BLaER1 treated with 17β-estradiol and CSF1 and Interleukin-3, amounts not matched to agents 10 nM and 100 nM (cell line): Measurements from ENCODE around the gene FRMD4A.

ENCODE experiments used
- H3K27ac ChIP-seq, 11 experiments: shearing (Covaris generic); formaldehyde crosslinking; 2 replicates each; pipeline ENCODE4 v1.8.1; 2022
- H3K27me3 ChIP-seq, 11 experiments: shearing (Covaris generic); formaldehyde crosslinking; 2 replicates each; pipeline ENCODE4 v1.8.1; 2022
- H3K36me3 ChIP-seq, 11 experiments: shearing (Covaris generic); formaldehyde crosslinking; 2 replicates each; pipeline ENCODE4 v1.8.1; 2022
- H3K4me1 ChIP-seq, 10 experiments: shearing (Covaris generic); formaldehyde crosslinking; 2 replicates each; pipeline ENCODE4 v1.8.1; 2022
- H3K4me2 ChIP-seq, 11 experiments: shearing (Covaris generic); formaldehyde crosslinking; 2 replicates each; pipeline ENCODE4 v1.8.1; 2022
- H3K4me3 ChIP-seq, 10 experiments: shearing (Covaris generic); formaldehyde crosslinking; 2 replicates each; pipeline ENCODE4 v1.8.1; 2022
- H3K9ac ChIP-seq, 11 experiments: shearing (Covaris generic); formaldehyde crosslinking; 2 replicates each; pipeline ENCODE4 v1.8.1; 2022
- H3K9me3 ChIP-seq, 11 experiments: shearing (Covaris generic); formaldehyde crosslinking; replicated peaks in 1 of 11; 2 replicates each; pipeline ENCODE4 v1.8.1; 2022
- H4K20me1 ChIP-seq, 11 experiments: shearing (Covaris generic); formaldehyde crosslinking; 2 replicates each; pipeline ENCODE4 v1.8.1; 2022
- Cebpa-rat ChIP-seq, 11 experiments: shearing (Covaris generic); IDR thresholded peaks; 2 replicates each; pipeline ENCODE4 v1.8.1; 2022

FRMD4A gene

GRCh38 chr10:13862546-13863233 is 468.0 kb downstream of the FRMD4A start:
- Histone ChIP-seq H4K20me1 (no peaks in the 10 kb centered on the region), H3K9ac (no peak overlapping the region), H3K4me3 (no peak overlapping the region), H3K4me2 (no peak overlapping the region), H3K27me3 (no peaks in the 10 kb centered on the region), H3K27ac (no peak overlapping the region), H3K9me3 (no peaks in the 10 kb centered on the region), H3K4me1 (peaks cover 0 to 2% (median 0%) of the 10 kb centered on the region in 10 experiments; a peak in 2 of 20 replicates), H3K36me3 (no peaks in the 10 kb centered on the region)
- TF ChIP-seq Cebpa-rat (IDR thresholded peaks at IDR 0.05), result no peak

GRCh38 chr10:13860886-13861285 is 469.8 kb downstream of the FRMD4A start:
- Histone ChIP-seq H3K4me1 (peaks cover 0 to 11% (median 0%) of the 10 kb centered on the region in 10 experiments; a peak in 3 of 20 replicates), H3K4me3 (no peak overlapping the region), H4K20me1 (no peaks in the 10 kb centered on the region), H3K4me2 (no peak overlapping the region), H3K9me3 (no peaks in the 10 kb centered on the region), H3K27me3 (no peaks in the 10 kb centered on the region), H3K27ac (no peak overlapping the region), H3K36me3 (no peaks in the 10 kb centered on the region), H3K9ac (no peak overlapping the region)
- TF ChIP-seq Cebpa-rat (IDR thresholded peaks at IDR 0.05), result no peak

- no peaks in the 10 kb centered on the region for H4K20me1 ChIP-seq
- H3K4me2 ChIP-seq, result no peak overlapping the region
- no peaks in the 10 kb centered on the region for H3K36me3 ChIP-seq
- no peak overlapping the region for H3K4me3 ChIP-seq
- no peak overlapping the region for H3K9ac ChIP-seq
- H3K4me1 ChIP-seq, result peaks cover 0 to 11% (median 0%) of the 10 kb centered on the region in 10 experiments; a peak in 3 of 20 replicates
- no peaks in the 10 kb centered on the region for H3K9me3 ChIP-seq
- H3K27me3 ChIP-seq, result no peaks in the 10 kb centered on the region
- no peak overlapping the region for H3K27ac ChIP-seq
- no peak for TF ChIP-seq Cebpa-rat (IDR thresholded peaks at IDR 0.05)
Measured at GRCh38 chr10:13859979-13860654, 470.6 kb downstream of the FRMD4A start.

- Histone ChIP-seq H3K27me3 (no peaks in the 10 kb centered on the region), H3K9me3 (no peaks in the 10 kb centered on the region), H3K36me3 (no peaks in the 10 kb centered on the region), H3K27ac (no peak overlapping the region), H3K9ac (no peak overlapping the region), H3K4me1 (peaks cover 0 to 17% (median 1%) of the 10 kb centered on the region in 10 experiments; a peak in 8 of 20 replicates), H3K4me2 (no peak overlapping the region), H4K20me1 (no peaks in the 10 kb centered on the region), H3K4me3 (no peak overlapping the region)
- no peak for TF ChIP-seq Cebpa-rat (IDR thresholded peaks at IDR 0.05)
Measured at GRCh38 chr10:13858709-13859108, 472.0 kb downstream of the FRMD4A start.

- Histone ChIP-seq H3K4me3 (no peak overlapping the region), H3K9me3 (no peaks in the 10 kb centered on the region), H4K20me1 (no peaks in the 10 kb centered on the region), H3K4me2 (no peak overlapping the region), H3K27me3 (no peaks in the 10 kb centered on the region), H3K4me1 (peaks cover 0 to 30% (median 4%) of the 10 kb centered on the region in 10 experiments; a peak in 8 of 20 replicates), H3K36me3 (no peaks in the 10 kb centered on the region), H3K27ac (no peak overlapping the region), H3K9ac (no peak overlapping the region)
- TF ChIP-seq Cebpa-rat (IDR thresholded peaks at IDR 0.05), result no peak
Measured at GRCh38 chr10:13857451-13857850, 473.3 kb downstream of the FRMD4A start.

- Histone ChIP-seq H3K36me3 (no peaks in the 10 kb centered on the region), H3K9ac (no peak overlapping the region), H3K27ac (0 out of 22 replicates have a peak overlapping the region, but pooled peaks of 1 of the 11 experiments have one; percentile 26), H3K27me3 (no peaks in the 10 kb centered on the region), H3K9me3 (no peaks in the 10 kb centered on the region), H3K4me3 (no peak overlapping the region), H3K4me2 (peak overlapping the region in 5 of 11 experiments; percentile 10 to 43 (median 39); a peak in 6 of 22 replicates), H3K4me1 (peaks cover 0 to 30% (median 4%) of the 10 kb centered on the region in 10 experiments; a peak in 8 of 20 replicates), H4K20me1 (no peaks in the 10 kb centered on the region)
- TF ChIP-seq Cebpa-rat (IDR thresholded peaks at IDR 0.05), result no peak
Measured at GRCh38 chr10:13853854-13854253, 476.9 kb downstream of the FRMD4A start.

GRCh38 chr10:13852872-13853271 is 477.9 kb downstream of the FRMD4A start:
- no peak for TF ChIP-seq Cebpa-rat (IDR thresholded peaks at IDR 0.05)

GRCh38 chr10:13851906-13852305 is 478.8 kb downstream of the FRMD4A start:
- H3K9me3 ChIP-seq, result no peaks in the 10 kb centered on the region
- peaks cover 0 to 19% (median 4%) of the 10 kb centered on the region in 10 experiments; a peak in 7 of 20 replicates for H3K4me1 ChIP-seq
- no peak overlapping the region for H3K27ac ChIP-seq
- no peak overlapping the region for H3K9ac ChIP-seq
- H3K27me3 ChIP-seq, result no peaks in the 10 kb centered on the region
- no peaks in the 10 kb centered on the region for H3K36me3 ChIP-seq
- no peak overlapping the region for H3K4me2 ChIP-seq
- no peak for TF ChIP-seq Cebpa-rat (IDR thresholded peaks at IDR 0.05)
- H4K20me1 ChIP-seq, result no peaks in the 10 kb centered on the region
- no peak overlapping the region for H3K4me3 ChIP-seq

More at GRCh38 chr10:13852872-13853271, 477.9 kb downstream of the FRMD4A start:
- Histone ChIP-seq H4K20me1 (no peaks in the 10 kb centered on the region), H3K36me3 (no peaks in the 10 kb centered on the region), H3K9ac (no peak overlapping the region), H3K9me3 (no peaks in the 10 kb centered on the region), H3K27ac (no peak overlapping the region), H3K27me3 (no peaks in the 10 kb centered on the region), H3K4me2 (peak overlapping the region in 2 of 11 experiments; percentile 42 to 43; a peak in 4 of 22 replicates), H3K4me3 (no peak overlapping the region), H3K4me1 (peaks cover 0 to 29% (median 4%) of the 10 kb centered on the region in 10 experiments; a peak in 8 of 20 replicates)

DNA sequence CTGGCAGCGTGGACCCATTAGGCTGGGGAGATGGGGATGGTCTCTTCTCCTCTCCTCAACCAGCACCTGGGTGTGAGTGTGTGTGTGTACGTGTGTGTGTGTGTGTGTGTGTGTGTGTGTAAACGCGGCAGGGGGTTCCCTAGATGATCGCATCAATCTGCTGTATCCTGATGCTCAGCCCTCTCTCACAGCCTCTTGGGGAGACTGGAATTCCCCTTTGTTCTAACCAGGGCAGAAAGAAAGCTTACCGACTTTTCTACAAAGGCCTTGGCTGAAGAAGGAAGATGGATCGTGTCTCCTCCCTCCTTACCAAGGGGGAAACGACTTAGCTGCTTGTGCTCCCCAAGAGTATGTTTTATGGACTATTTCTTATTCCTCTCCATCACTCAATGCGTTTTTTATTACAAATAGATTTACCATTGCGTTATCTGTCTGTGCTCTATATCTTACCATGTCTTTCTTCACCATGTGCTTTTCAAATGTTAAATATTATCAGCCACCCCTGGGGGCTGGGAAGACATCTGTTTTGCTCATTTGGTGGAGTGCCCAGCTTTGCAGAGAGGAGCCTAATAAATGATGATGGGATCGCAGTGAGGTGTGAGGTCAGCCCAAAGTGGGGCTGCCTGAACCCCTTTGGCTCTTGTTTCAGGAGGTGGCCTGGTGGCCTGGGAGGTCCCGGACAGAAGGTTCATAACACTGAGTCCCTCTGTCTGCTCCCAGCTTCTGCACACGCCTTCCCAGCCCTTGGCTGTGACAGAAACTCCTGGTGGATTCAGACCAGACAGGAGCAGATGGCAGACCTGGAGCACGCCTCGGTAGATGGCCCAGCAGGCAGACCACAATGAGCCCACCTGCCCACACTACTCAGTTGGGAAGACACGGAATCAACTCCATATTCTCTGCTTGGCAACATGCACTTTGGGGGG is 481.9 kb downstream of the FRMD4A start:
- Histone ChIP-seq H3K27me3 (no peaks in the 10 kb centered on the region), H3K4me1 (peaks cover 0 to 13% (median 3%) of the 10 kb centered on the region in 10 experiments; a peak in 7 of 20 replicates), H3K4me3 (no peak overlapping the region), H4K20me1 (no peaks in the 10 kb centered on the region), H3K36me3 (no peaks in the 10 kb centered on the region), H3K4me2 (no peak overlapping the region), H3K9ac (no peak overlapping the region), H3K27ac (no peak overlapping the region), H3K9me3 (no peaks in the 10 kb centered on the region)
- TF ChIP-seq Cebpa-rat (IDR thresholded peaks at IDR 0.05), result no peak
